HEK293T (cell line): ENCODE data around the gene RPTOR.

Experiments
- ARNT ChIP-seq: fragments of 450-650 bp; IDR thresholded peaks from 2 replicates; pipeline ENCODE4 v1.6.1; 2017; ENCODE audit warnings: mild to moderate bottlenecking
- BHLHE40 ChIP-seq: fragments of 450-650 bp; IDR thresholded peaks from 2 replicates; pipeline ENCODE4 v1.6.1; 2016; ENCODE audit warnings: mild to moderate bottlenecking, moderate library complexity, borderline replicate concordance
- ELF4 ChIP-seq: fragments of 450-650 bp; IDR thresholded peaks from 2 replicates; pipeline ENCODE4 v1.6.1; 2017; ENCODE audit warnings: antibody characterized with exemption
- FOXA1 ChIP-seq: fragments of 450-650 bp; IDR thresholded peaks from 2 replicates; pipeline ENCODE4 v1.6.1; 2016; ENCODE audit warnings: mild to moderate bottlenecking
- SP1 ChIP-seq: fragments of 450-650 bp; IDR thresholded peaks from 2 replicates; pipeline ENCODE4 v1.6.1; 2017
- SUZ12 ChIP-seq: fragments of 450-650 bp; IDR thresholded peaks from 2 replicates; pipeline ENCODE4 v1.6.1; 2016; ENCODE audit warnings: mild to moderate bottlenecking
- TARDBP ChIP-seq: fragments of 450-650 bp; IDR thresholded peaks from 2 replicates; pipeline ENCODE4 v1.6.1; 2016
- TF ChIP-seq, protein P1 (sequence below): fragments of 450-650 bp; IDR thresholded peaks from 2 replicates; pipeline ENCODE4 v1.6.1; 2016

DNA sequence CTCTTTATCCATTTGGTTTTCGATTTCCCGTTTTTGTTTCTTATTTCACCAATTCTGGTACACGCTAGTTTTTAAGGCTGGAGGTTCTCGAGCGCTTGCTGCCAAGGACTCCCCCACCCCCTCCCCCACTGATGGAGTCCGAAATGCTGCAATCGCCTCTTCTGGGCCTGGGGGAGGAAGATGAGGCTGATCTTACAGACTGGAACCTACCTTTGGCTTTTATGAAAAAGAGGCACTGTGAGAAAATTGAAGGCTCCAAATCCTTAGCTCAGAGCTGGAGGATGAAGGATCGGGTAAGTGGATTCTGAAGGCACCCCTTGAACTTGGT is 825 bp downstream of the RPTOR start:
- TF ChIP-seq SUZ12, result no peak
- no peak for TF ChIP-seq FOXA1
- TF ChIP-seq ARNT, result no peak
- no peak for TF ChIP-seq ELF4
- TF ChIP-seq, protein P1, sequence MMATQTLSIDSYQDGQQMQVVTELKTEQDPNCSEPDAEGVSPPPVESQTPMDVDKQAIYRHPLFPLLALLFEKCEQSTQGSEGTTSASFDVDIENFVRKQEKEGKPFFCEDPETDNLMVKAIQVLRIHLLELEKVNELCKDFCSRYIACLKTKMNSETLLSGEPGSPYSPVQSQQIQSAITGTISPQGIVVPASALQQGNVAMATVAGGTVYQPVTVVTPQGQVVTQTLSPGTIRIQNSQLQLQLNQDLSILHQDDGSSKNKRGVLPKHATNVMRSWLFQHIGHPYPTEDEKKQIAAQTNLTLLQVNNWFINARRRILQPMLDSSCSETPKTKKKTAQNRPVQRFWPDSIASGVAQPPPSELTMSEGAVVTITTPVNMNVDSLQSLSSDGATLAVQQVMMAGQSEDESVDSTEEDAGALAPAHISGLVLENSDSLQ, result no peak
- TF ChIP-seq TARDBP, result no peak
- no peak for TF ChIP-seq SP1
- no peak for TF ChIP-seq BHLHE40
